HEK293T (cell line): Measurements from ENCODE around the gene VEPH1.

ENCODE experiments used
- CTCF ChIA-PET: fragments of 350-600 bp; formaldehyde crosslinking; extraction: SDS; loops from one replicate; lab custom pipeline; 2021; ENCODE audit warnings: antibody characterized with exemption, inconsistent platforms; lab: Yijun Ruan, JAX
- POLR2A ChIA-PET: fragments of 350-600 bp; formaldehyde crosslinking; extraction: SDS; loops from one replicate; lab custom pipeline; 2020; ENCODE audit warnings: antibody characterized with exemption, inconsistent platforms; lab: Yijun Ruan, JAX
- DNase-seq: peaks from one replicate; pipeline ENCODE4 v3.0.0; 2012; ENCODE audit warnings: mixed read lengths; ENCODE audit errors: extremely low spot score
- ARNT ChIP-seq: fragments of 450-650 bp; IDR thresholded peaks from 2 replicates; pipeline ENCODE4 v1.6.1; 2017; ENCODE audit warnings: mild to moderate bottlenecking
- BHLHE40 ChIP-seq: fragments of 450-650 bp; IDR thresholded peaks from 2 replicates; pipeline ENCODE4 v1.6.1; 2016; ENCODE audit warnings: mild to moderate bottlenecking, moderate library complexity, borderline replicate concordance
- CTBP1 ChIP-seq: fragments of 450-650 bp; IDR thresholded peaks from 2 replicates; pipeline ENCODE4 v1.6.1; 2016; ENCODE audit warnings: borderline replicate concordance
- ELF4 ChIP-seq: fragments of 450-650 bp; IDR thresholded peaks from 2 replicates; pipeline ENCODE4 v1.6.1; 2017; ENCODE audit warnings: antibody characterized with exemption
- FOXA1 ChIP-seq: fragments of 450-650 bp; IDR thresholded peaks from 2 replicates; pipeline ENCODE4 v1.6.1; 2016; ENCODE audit warnings: mild to moderate bottlenecking
- FOXK2 ChIP-seq: fragments of 450-650 bp; IDR thresholded peaks from 2 replicates; pipeline ENCODE4 v1.6.1; 2016; ENCODE audit warnings: mild to moderate bottlenecking
- FOXM1 ChIP-seq: fragments of 450-650 bp; IDR thresholded peaks from 2 replicates; pipeline ENCODE4 v1.6.1; 2017; ENCODE audit warnings: mild to moderate bottlenecking, borderline replicate concordance
- HDGF ChIP-seq: fragments of 450-650 bp; IDR thresholded peaks from 2 replicates; pipeline ENCODE4 v1.6.1; 2017; ENCODE audit warnings: antibody characterized with exemption, borderline replicate concordance
- L3MBTL2 ChIP-seq: fragments of 450-650 bp; conservative IDR thresholded peaks from 2 replicates; pipeline ENCODE4 v1.6.1; 2016; ENCODE audit warnings: mild to moderate bottlenecking
- LEF1 ChIP-seq: fragments of 450-650 bp; IDR thresholded peaks from 2 replicates; pipeline ENCODE4 v1.6.1; 2017; ENCODE audit warnings: mild to moderate bottlenecking, borderline replicate concordance
- NFRKB ChIP-seq: fragments of 450-650 bp; IDR thresholded peaks from 2 replicates; pipeline ENCODE4 v1.6.1; 2016; ENCODE audit warnings: mild to moderate bottlenecking, moderate library complexity
- PKNOX1 ChIP-seq: fragments of 450-650 bp; IDR thresholded peaks from 2 replicates; pipeline ENCODE4 v1.6.1; 2016
- SP1 ChIP-seq: fragments of 450-650 bp; IDR thresholded peaks from 2 replicates; pipeline ENCODE4 v1.6.1; 2017
- SUZ12 ChIP-seq: fragments of 450-650 bp; IDR thresholded peaks from 2 replicates; pipeline ENCODE4 v1.6.1; 2016; ENCODE audit warnings: mild to moderate bottlenecking
- TARDBP ChIP-seq: fragments of 450-650 bp; IDR thresholded peaks from 2 replicates; pipeline ENCODE4 v1.6.1; 2016
- ZNF384 ChIP-seq: fragments of 450-650 bp; IDR thresholded peaks from 2 replicates; pipeline ENCODE4 v1.6.1; 2016

Gene VEPH1

GRCh38 chr3:157370867-157371266 is 132.3 kb downstream of the VEPH1 start:
- DNase-seq, result no peak
- TF ChIP-seq ELF4 (no peak), ARNT (no peak), LEF1 (no peak), HDGF (no peak), CTBP1 (no peak), FOXK2 (no peak), BHLHE40 (no peak)
- ChIA-PET POLR2A (no interaction called here), CTCF (no interaction called here)

- TF ChIP-seq PKNOX1 (peak; percentile 76), TARDBP (no peak)
- CTCF ChIA-PET, result no interaction called here
- peak; percentile 26 for DNase-seq
- POLR2A ChIA-PET, result no interaction called here
These were observed 133.3 kb downstream of the VEPH1 start for GRCh38 chr3:157369727-157370421.

GRCh38 chr3:157368171-157368570 is 135.0 kb downstream of the VEPH1 start:
- no peak for TF ChIP-seq CTBP1
- no peak for TF ChIP-seq FOXM1
- TF ChIP-seq FOXA1, result no peak
- TF ChIP-seq ELF4, result no peak
- no peak for TF ChIP-seq SP1
- no peak for TF ChIP-seq LEF1
- no peak for TF ChIP-seq L3MBTL2
- no peak for TF ChIP-seq PKNOX1
- TF ChIP-seq NFRKB, result no peak
- TF ChIP-seq ARNT, result no peak
- TF ChIP-seq HDGF, result no peak
- no peak for TF ChIP-seq FOXK2
- no peak for TF ChIP-seq SUZ12
- no peak for TF ChIP-seq ZNF384
- no peak for TF ChIP-seq BHLHE40
- TF ChIP-seq TARDBP, result no peak
- DNase-seq, result no peak
- ChIA-PET CTCF (no interaction called here), POLR2A (no interaction called here)

- TF ChIP-seq TARDBP (no peak), FOXK2 (no peak), SP1 (no peak), PKNOX1 (no peak), BHLHE40 (no peak), CTBP1 (no peak), ARNT (no peak), HDGF (no peak), FOXA1 (no peak)
- ChIA-PET CTCF (no interaction called here), POLR2A (no interaction called here)
- no peak for DNase-seq
These were observed 139.8 kb downstream of the VEPH1 start for GRCh38 chr3:157363393-157363792.

- CTCF ChIA-PET, result no interaction called here
- TF ChIP-seq CTBP1 (no peak), FOXK2 (no peak), ARNT (no peak), SUZ12 (no peak), HDGF (no peak), ZNF384 (no peak)
- POLR2A ChIA-PET, result no interaction called here
- DNase-seq, result no peak
These were observed 140.9 kb downstream of the VEPH1 start for GRCh38 chr3:157362348-157362747.

- CTCF ChIA-PET, result no interaction called here
- POLR2A ChIA-PET, result no interaction called here
- no peak for DNase-seq
- no peak for TF ChIP-seq BHLHE40
These were observed 143.2 kb downstream of the VEPH1 start for GRCh38 chr3:157360044-157360443.

GRCh38 chr3:157356541-157356940 is 146.7 kb downstream of the VEPH1 start:
- no peak for DNase-seq
- POLR2A ChIA-PET, result no interaction called here
- CTCF ChIA-PET, result no interaction called here
- TF ChIP-seq FOXA1 (no peak), BHLHE40 (no peak), ELF4 (no peak), TARDBP (no peak), PKNOX1 (no peak), HDGF (no peak), SUZ12 (no peak), LEF1 (no peak), ARNT (no peak), FOXK2 (no peak), CTBP1 (no peak), SP1 (no peak), ZNF384 (no peak)
